Inferior parietal cortex (tissue), 1 donor: Measurements from ENCODE around the gene TMEM51.
"Not testable (repeated sequence)": the region's sequence is repeated elsewhere in the genome, so short reads cannot be mapped to it uniquely, and the experiment has no call there.

Experiments
- DNase-seq: peaks from one replicate; pipeline ENCODE4 v3.0.0-alpha.2; 2016; ENCODE audit errors: extremely low spot score

Gene TMEM51

GRCh38 chr1:15154480-15155036 lies 1.0 kb downstream of the TMEM51 start:
- no peak for DNase-seq

- DNase-seq = no peak
Measured at GRCh38 chr1:15155191-15155590, 1.6 kb downstream of the TMEM51 start.

- no peak for DNase-seq
Measured at GRCh38 chr1:15155888-15156741, 2.6 kb downstream of the TMEM51 start.

GRCh38 chr1:15156807-15157380 lies 3.3 kb downstream of the TMEM51 start:
- no peak for DNase-seq

GRCh38 chr1:15157524-15158399 lies 4.2 kb downstream of the TMEM51 start:
- DNase-seq = no peak

- no peak for DNase-seq
Measured at GRCh38 chr1:15158506-15159165, 5.1 kb downstream of the TMEM51 start.

- no peak for DNase-seq
Measured at GRCh38 chr1:15159166-15159555, 5.6 kb downstream of the TMEM51 start.

- no peak for DNase-seq
Measured at GRCh38 chr1:15160626-15161025, 7.1 kb downstream of the TMEM51 start.

- no peak for DNase-seq
Measured at GRCh38 chr1:15167386-15167785, 13.8 kb downstream of the TMEM51 start.

- DNase-seq = no peak
Measured at GRCh38 chr1:15168479-15168878, 14.9 kb downstream of the TMEM51 start.

GRCh38 chr1:15170071-15170470 lies 16.5 kb downstream of the TMEM51 start:
- no peak for DNase-seq

- no peak for DNase-seq
Measured at GRCh38 chr1:15171271-15171908, 17.8 kb downstream of the TMEM51 start.

GRCh38 chr1:15172405-15173259 lies 19.1 kb downstream of the TMEM51 start:
- no peak for DNase-seq

- DNase-seq = no peak
Measured at GRCh38 chr1:15173863-15174614, 20.5 kb downstream of the TMEM51 start.

- DNase-seq = no peak
Measured at GRCh38 chr1:15174615-15174983, 21.1 kb downstream of the TMEM51 start.

GRCh38 chr1:15175324-15176094 lies 22.0 kb downstream of the TMEM51 start:
- not testable (repeated sequence) for DNase-seq

GRCh38 chr1:15176120-15176519 lies 22.6 kb downstream of the TMEM51 start:
- no peak for DNase-seq

GRCh38 chr1:15176898-15177665 lies 23.5 kb downstream of the TMEM51 start:
- no peak for DNase-seq
